Endodermal cell (in vitro differentiated cells): Measurements from ENCODE around the gene C17orf107. TPM values are rescaled to one million over a fixed set of nuclear protein-coding genes. Genes with fewer than 3 reads are reported as not detected.

ENCODE experiments used
- DNase-seq: peaks from one replicate; pipeline ENCODE4 v3.0.0-alpha.2; 2017
- H3K27ac ChIP-seq: 2 replicates; pipeline ENCODE4 v1.5.1; 2013; ENCODE audit warnings: mild to moderate bottlenecking, low read depth, low read length, moderate library complexity
- H3K27me3 ChIP-seq: 2 replicates; pipeline ENCODE4 v1.6.1; 2013; ENCODE audit warnings: mild to moderate bottlenecking, low read length, moderate library complexity; ENCODE audit not compliant: insufficient read depth, control insufficient read depth, poor library complexity, severe bottlenecking
- H3K36me3 ChIP-seq: 2 replicates; pipeline ENCODE4 v1.7.0; 2013; ENCODE audit warnings: mild to moderate bottlenecking, low read length, moderate library complexity; ENCODE audit not compliant: control insufficient read depth, insufficient read depth
- H3K4me1 ChIP-seq: one replicate; pipeline ENCODE4 v1.7.0; 2013; ENCODE audit warnings: low read length; ENCODE audit not compliant: control insufficient read depth, insufficient read depth
- H3K4me3 ChIP-seq: 2 replicates; pipeline ENCODE4 v1.5.1; 2013; ENCODE audit warnings: mild to moderate bottlenecking, low read length, moderate library complexity
- H3K9ac ChIP-seq: 2 replicates; pipeline ENCODE4 v1.6.1; 2013; ENCODE audit warnings: mild to moderate bottlenecking, low read length, moderate library complexity; ENCODE audit not compliant: poor library complexity, severe bottlenecking; ENCODE audit errors: extremely low read depth
- H3K9me3 ChIP-seq: 2 replicates; pipeline ENCODE4 v1.6.1; 2013; ENCODE audit warnings: mild to moderate bottlenecking, low read length, moderate library complexity; ENCODE audit not compliant: control insufficient read depth
- H3K27ac Mint-ChIP-seq: 2 replicates; pipeline ENCODE4 v1.8.0; 2020; ENCODE audit warnings: mixed read lengths
- H3K27me3 Mint-ChIP-seq: 2 replicates; pipeline ENCODE4 v1.8.0; 2021; ENCODE audit warnings: mild to moderate bottlenecking, mixed read lengths; ENCODE audit not compliant: insufficient read depth
- H3K36me3 Mint-ChIP-seq: 2 replicates; pipeline ENCODE4 v1.8.0; 2020; ENCODE audit warnings: low read depth, mixed read lengths
- H3K4me1 Mint-ChIP-seq: 2 replicates; pipeline ENCODE4 v1.8.0; 2020; ENCODE audit warnings: mixed read lengths
- H3K4me3 Mint-ChIP-seq: 2 replicates; pipeline ENCODE4 v1.8.0; 2020; ENCODE audit warnings: mild to moderate bottlenecking, moderate library complexity, mixed read lengths
- H3K9me3 Mint-ChIP-seq: 2 replicates; pipeline ENCODE4 v1.8.0; 2020; ENCODE audit warnings: mild to moderate bottlenecking, mixed read lengths
- CTCF ChIP-seq: fragments of 200-600 bp; sonication (generic); conservative IDR thresholded peaks from 2 replicates; pipeline ENCODE4 v1.5.0; 2021; ENCODE audit warnings: antibody characterized with exemption, mild to moderate bottlenecking
- WGBS, 2 experiments: methylation state at CpG; one replicate each; pipeline versions ENCODE4 v1.1.5 to v1.1.7; 2013; ENCODE audit warnings: missing lambda C conversion rate in 2 of 2, mixed read lengths in 1 of 2; ENCODE audit not compliant: insufficient coverage in 1 of 2, insufficient read length in 1 of 2; 5-methylcytosine and 5-hydroxymethylcytosine counted together
- total RNA-seq, 2 donors: library from RNA; stranded (reverse); fragmentation: NEBNext Ultra II Directional in 1 of 2; extraction: Animal tissue kit (Norgen Biotek cat#: 25700) in 1 of 2; gene quantifications; 2 replicates in 1 of 2; 3 replicates in 1 of 2; pipeline ENCODE4 v1.2.1, GENCODE V29; 2021

C17orf107 gene
- total RNA-seq, 2 donors from 2014 or later: 0.82 to 4.8 TPM

- Histone ChIP-seq H3K27me3 (no peaks in the 10 kb centered on the region), H3K4me1 (peaks cover under 1% of the 10 kb centered on the region), H3K27ac (no peak overlapping the region), H3K9ac (no peak overlapping the region), H3K4me3 (no peak overlapping the region), H3K9me3 (no peaks in the 10 kb centered on the region), H3K36me3 (no peaks in the 10 kb centered on the region)
- H3K36me3 Mint-ChIP-seq: peaks cover 12% of the 10 kb centered on the region
- H3K27me3 Mint-ChIP-seq: no peaks in the 10 kb centered on the region
- H3K4me3 Mint-ChIP-seq: no peak overlapping the region
- H3K9me3 Mint-ChIP-seq: no peaks in the 10 kb centered on the region
- H3K4me1 Mint-ChIP-seq: peaks cover 44% of the 10 kb centered on the region
- H3K27ac Mint-ChIP-seq: peak overlapping the region; percentile 48
- no peak for TF ChIP-seq CTCF
- DNase-seq: no peak
Measured at GRCh38 chr17:4852567-4853207, 46.6 kb upstream of the C17orf107 start.

GRCh38 chr17:4853208-4853671, 46.1 kb upstream of the C17orf107 start:
- Mint-ChIP-seq H3K27me3 (no peaks in the 10 kb centered on the region), H3K36me3 (peaks cover 12% of the 10 kb centered on the region), H3K27ac (no peak overlapping the region), H3K4me1 (peaks cover 48% of the 10 kb centered on the region), H3K4me3 (no peak overlapping the region), H3K9me3 (no peaks in the 10 kb centered on the region)
- peaks cover 5% of the 10 kb centered on the region for H3K4me1 ChIP-seq
- WGBS, 2 experiments: 80 to 91% methylated on average over 2 of the region's 2 CpGs
- no peak overlapping the region for H3K27ac ChIP-seq
- H3K4me3 ChIP-seq: no peak overlapping the region
- no peak overlapping the region for H3K9ac ChIP-seq
- no peak for DNase-seq
- no peaks in the 10 kb centered on the region for H3K36me3 ChIP-seq
- no peak for TF ChIP-seq CTCF
- no peaks in the 10 kb centered on the region for H3K9me3 ChIP-seq
- H3K27me3 ChIP-seq: no peaks in the 10 kb centered on the region

- WGBS, 2 experiments: 92 to 100% methylated on average over 2 to 5 of the region's 5 CpGs
- Histone ChIP-seq H3K36me3 (no peaks in the 10 kb centered on the region), H3K9me3 (no peaks in the 10 kb centered on the region), H3K4me1 (peaks cover 11% of the 10 kb centered on the region), H3K9ac (no peak overlapping the region), H3K27me3 (no peaks in the 10 kb centered on the region), H3K4me3 (no peak overlapping the region), H3K27ac (peak overlapping the region; percentile 83)
- Mint-ChIP-seq H3K4me1 (peaks cover 51% of the 10 kb centered on the region), H3K27me3 (no peaks in the 10 kb centered on the region), H3K27ac (peak overlapping the region; percentile 80), H3K4me3 (no peak overlapping the region), H3K36me3 (peaks cover 12% of the 10 kb centered on the region), H3K9me3 (no peaks in the 10 kb centered on the region)
- no peak for DNase-seq
- TF ChIP-seq CTCF: no peak
Measured at GRCh38 chr17:4854111-4854681, 45.1 kb upstream of the C17orf107 start.
